ENCODE data around the gene SLC25A21.
"Not testable (repeated sequence)": the region's sequence is repeated elsewhere in the genome, so short reads cannot be mapped to it uniquely, and the experiment has no call there.

The SLC25A21 gene

GRCh38 chr14:37153005-37153404, 19.4 kb downstream of the SLC25A21 start:
- Histone ChIP-seq H3K4me3 (ENCODE audit: low read length) (no peak overlapping the region), H2AFZ (ENCODE audit: low read length) (no peak overlapping the region), H3K27ac (ENCODE audit: low read length) (no peak overlapping the region), H3F3A (ENCODE audit: insufficient read depth, low read length) (no peaks in the 10 kb centered on the region), H3K4me1 (ENCODE audit: low read length) (no peaks in the 10 kb centered on the region), H3K9ac (ENCODE audit: low read length) (no peak overlapping the region), H3K79me2 (ENCODE audit: low read length) (no peaks in the 10 kb centered on the region), H3K36me3 (replicated peaks; ENCODE audit: insufficient read depth, low read length) (no peaks in the 10 kb centered on the region), H3K27me3 (replicated peaks; ENCODE audit: insufficient read depth, low read length) (no peaks in the 10 kb centered on the region), H3K9me3 (replicated peaks; ENCODE audit: insufficient read depth, low read length) (no peaks in the 10 kb centered on the region), H3K4me2 (ENCODE audit: low read depth, low read length) (no peak overlapping the region), H3K9me2 (replicated peaks; ENCODE audit: insufficient read depth, low read length) (no peaks in the 10 kb centered on the region), H4K20me1 (ENCODE audit: insufficient read depth, low read length) (no peaks in the 10 kb centered on the region)
- no peak for DNase-seq
- TF ChIP-seq EZH2phosphoT487 (IDR thresholded peaks at IDR 0.05; ENCODE audit: low read length) (no peak), EZH2 (optimal IDR thresholded peaks at IDR 0.05; ENCODE audit: low read depth, low read length) (no peak), CTCF (IDR thresholded peaks at IDR 0.05; ENCODE audit: low read length) (no peak)

- peak; percentile 42 for DNase-seq
- Histone ChIP-seq H3K4me3 (ENCODE audit: low read length) (no peak overlapping the region), H2AFZ (ENCODE audit: low read length) (no peak overlapping the region)
Measured at GRCh38 chr14:37150414-37150813, 22.0 kb downstream of the SLC25A21 start.

GRCh38 chr14:37147310-37147880, 25.0 kb downstream of the SLC25A21 start:
- TF ChIP-seq EZH2phosphoT487 (IDR thresholded peaks at IDR 0.05; ENCODE audit: low read length) = no peak
- TF ChIP-seq CTCF (IDR thresholded peaks at IDR 0.05; ENCODE audit: low read length) = no peak
- TF ChIP-seq EZH2 (optimal IDR thresholded peaks at IDR 0.05; ENCODE audit: low read depth, low read length) = no peak
- Histone ChIP-seq H3K4me1 (ENCODE audit: low read length) (no peaks in the 10 kb centered on the region), H3K9me2 (replicated peaks; ENCODE audit: insufficient read depth, low read length) (no peaks in the 10 kb centered on the region), H3K9ac (ENCODE audit: low read length) (no peak overlapping the region), H3K9me3 (replicated peaks; ENCODE audit: insufficient read depth, low read length) (no peaks in the 10 kb centered on the region), H3K27ac (ENCODE audit: low read length) (no peak overlapping the region), H3K36me3 (replicated peaks; ENCODE audit: insufficient read depth, low read length) (no peaks in the 10 kb centered on the region), H3F3A (ENCODE audit: insufficient read depth, low read length) (no peaks in the 10 kb centered on the region), H2AFZ (ENCODE audit: low read length) (no peak overlapping the region), H3K4me3 (ENCODE audit: low read length) (no peak overlapping the region), H4K20me1 (ENCODE audit: insufficient read depth, low read length) (no peaks in the 10 kb centered on the region), H3K27me3 (replicated peaks; ENCODE audit: insufficient read depth, low read length) (no peaks in the 10 kb centered on the region), H3K4me2 (ENCODE audit: low read depth, low read length) (no peak overlapping the region), H3K79me2 (ENCODE audit: low read length) (no peaks in the 10 kb centered on the region)
- no peak for DNase-seq

More at GRCh38 chr14:37150414-37150813, 22.0 kb downstream of the SLC25A21 start:
- H3F3A ChIP-seq (ENCODE audit: insufficient read depth, low read length) = no peaks in the 10 kb centered on the region
- no peaks in the 10 kb centered on the region for H3K9me2 ChIP-seq (replicated peaks; ENCODE audit: insufficient read depth, low read length)
- H3K36me3 ChIP-seq (replicated peaks; ENCODE audit: insufficient read depth, low read length) = no peaks in the 10 kb centered on the region
- TF ChIP-seq CTCF (IDR thresholded peaks at IDR 0.05; ENCODE audit: low read length) (peak; percentile 56), EZH2phosphoT487 (IDR thresholded peaks at IDR 0.05; ENCODE audit: low read length) (no peak)
- no peaks in the 10 kb centered on the region for H3K9me3 ChIP-seq (replicated peaks; ENCODE audit: insufficient read depth, low read length)
- no peaks in the 10 kb centered on the region for H3K4me1 ChIP-seq (ENCODE audit: low read length)
- no peaks in the 10 kb centered on the region for H3K79me2 ChIP-seq (ENCODE audit: low read length)
- H4K20me1 ChIP-seq (ENCODE audit: insufficient read depth, low read length) = no peaks in the 10 kb centered on the region
- peak overlapping the region; percentile 6; the same call in 1 of the 2 replicates for H3K4me2 ChIP-seq (ENCODE audit: low read depth, low read length)
- no peak overlapping the region for H3K9ac ChIP-seq (ENCODE audit: low read length)
- no peak overlapping the region for H3K27ac ChIP-seq (ENCODE audit: low read length)
- H3K27me3 ChIP-seq (replicated peaks; ENCODE audit: insufficient read depth, low read length) = no peaks in the 10 kb centered on the region

GRCh38 chr14:37146438-37146837, 26.0 kb downstream of the SLC25A21 start:
- H3K9me3 ChIP-seq (replicated peaks; ENCODE audit: insufficient read depth, low read length); H4K20me1 ChIP-seq (ENCODE audit: insufficient read depth, low read length); H3K9ac ChIP-seq (ENCODE audit: low read length); H3K4me2 ChIP-seq (ENCODE audit: low read depth, low read length); H3K4me1 ChIP-seq (ENCODE audit: low read length); H3K27ac ChIP-seq (ENCODE audit: low read length); H3K27me3 ChIP-seq (replicated peaks; ENCODE audit: insufficient read depth, low read length); H3K79me2 ChIP-seq (ENCODE audit: low read length); H3K9me2 ChIP-seq (replicated peaks; ENCODE audit: insufficient read depth, low read length); H3K4me3 ChIP-seq (ENCODE audit: low read length); DNase-seq; H3F3A ChIP-seq (ENCODE audit: insufficient read depth, low read length); H3K36me3 ChIP-seq (replicated peaks; ENCODE audit: insufficient read depth, low read length); H2AFZ ChIP-seq (ENCODE audit: low read length): not testable (repeated sequence)

Measured in MM.1S (cell line).